ENCODE data around the gene FOXO3. TPM values are rescaled to one million over a fixed set of nuclear protein-coding genes. Genes with fewer than 3 reads are reported as not detected.
A peak's percentile ranks its signal among the peaks of the same experiment; 100 is the strongest.

The FOXO3 gene
- total RNA-seq, 2 experiments from 2014 or later, result 7.5 to 9.0 TPM

- H3K36me3 Mint-ChIP-seq (ENCODE audit: low read depth), result peaks cover 4% of the 10 kb centered on the region
- no peak overlapping the region for H3K4me3 Mint-ChIP-seq
- ChIA-PET CTCF (interaction anchor here (1.1 kb wide), 1 partner anchor 45 kb away, joined by 3 read pairs; no protein-coding TSS in a partner anchor), POLR2A (no interaction called here)
- peaks cover 34% of the 10 kb centered on the region for H3K4me1 Mint-ChIP-seq (ENCODE audit: low read depth)
- intact Hi-C loops (cut with micrococcal nuclease), result no loop called here
- DNase-seq (no peak), ATAC-seq (no peak)
- H3K27me3 Mint-ChIP-seq, result no peaks in the 10 kb centered on the region
- no peak overlapping the region for H3K27ac Mint-ChIP-seq
- H3K9me3 Mint-ChIP-seq, result peaks cover 6% of the 10 kb centered on the region
- no peak for TF ChIP-seq CTCF (IDR thresholded peaks at IDR 0.05)
These were observed 55.8 kb downstream of the FOXO3 start for GRCh38 chr6:108616544-108616943.

GRCh38 chr6:108616973-108617372 is 56.3 kb downstream of the FOXO3 start:
- peaks cover 6% of the 10 kb centered on the region for H3K9me3 Mint-ChIP-seq
- CTCF ChIA-PET, result interaction anchor here (0.7 to 1.1 kb wide), 2 partner anchors 46 to 51 kb away, joined by 3 read pairs; no protein-coding TSS in a partner anchor
- H3K27ac Mint-ChIP-seq, result no peak overlapping the region
- H3K4me3 Mint-ChIP-seq, result no peak overlapping the region
- intact Hi-C loops (cut with micrococcal nuclease), result no loop called here
- H3K36me3 Mint-ChIP-seq (ENCODE audit: low read depth), result peaks cover 4% of the 10 kb centered on the region
- TF ChIP-seq CTCF (IDR thresholded peaks at IDR 0.05), result no peak
- no peaks in the 10 kb centered on the region for H3K27me3 Mint-ChIP-seq
- DNase-seq (no peak), ATAC-seq (no peak)
- H3K4me1 Mint-ChIP-seq (ENCODE audit: low read depth), result peaks cover 36% of the 10 kb centered on the region
- POLR2A ChIA-PET, result no interaction called here

DNA sequence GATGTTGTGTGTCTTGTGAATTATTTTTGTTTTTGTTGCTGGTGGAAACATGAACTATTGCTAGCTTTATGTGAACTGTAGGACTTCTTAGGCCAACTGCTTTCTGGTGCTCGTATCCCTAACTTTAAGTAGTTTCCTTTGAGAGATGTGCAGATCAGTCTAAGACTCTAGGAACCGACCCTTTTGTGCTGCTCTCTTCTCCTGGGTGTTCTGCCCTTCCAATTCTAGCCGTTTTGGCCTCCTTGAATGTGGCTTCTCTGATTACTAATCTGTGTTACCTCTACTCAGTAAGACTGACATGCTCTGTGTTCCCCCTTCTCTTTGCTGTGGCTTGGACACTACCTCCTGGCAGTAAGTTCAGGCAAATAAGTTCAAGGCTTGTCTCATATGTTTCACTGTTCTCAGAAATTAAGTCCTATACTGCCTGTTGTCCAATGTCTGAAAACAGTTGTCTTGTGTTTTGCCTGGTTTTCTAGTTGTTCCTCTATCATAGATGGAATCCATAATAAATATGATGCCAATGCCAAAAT is 58.0 kb downstream of the FOXO3 start:
- DNase-seq (no peak), ATAC-seq (no peak)
- Mint-ChIP-seq H3K4me1 (ENCODE audit: low read depth) (peaks cover 49% of the 10 kb centered on the region), H3K9me3 (no peaks in the 10 kb centered on the region), H3K27me3 (no peaks in the 10 kb centered on the region), H3K27ac (peak overlapping the region; percentile 6), H3K36me3 (ENCODE audit: low read depth) (no peaks in the 10 kb centered on the region), H3K4me3 (no peak overlapping the region)
- ChIA-PET CTCF (no interaction called here), POLR2A (no interaction called here)
- TF ChIP-seq CTCF (IDR thresholded peaks at IDR 0.05), result no peak
- intact Hi-C loops (cut with micrococcal nuclease), result no loop called here

- Mint-ChIP-seq H3K36me3 (ENCODE audit: low read depth) (no peaks in the 10 kb centered on the region), H3K27ac (no peak overlapping the region), H3K9me3 (no peaks in the 10 kb centered on the region), H3K27me3 (no peaks in the 10 kb centered on the region), H3K4me3 (no peak overlapping the region), H3K4me1 (ENCODE audit: low read depth) (peaks cover 43% of the 10 kb centered on the region)
- DNase-seq (no peak), ATAC-seq (no peak)
- CTCF ChIA-PET, result no interaction called here
- TF ChIP-seq CTCF (IDR thresholded peaks at IDR 0.05), result no peak
- POLR2A ChIA-PET, result no interaction called here
- intact Hi-C loops (cut with micrococcal nuclease), result no loop called here
These were observed 58.9 kb downstream of the FOXO3 start for GRCh38 chr6:108619431-108620197.

- no peaks in the 10 kb centered on the region for H3K9me3 Mint-ChIP-seq
- peak; percentile 91 for ATAC-seq
- intact Hi-C loops (cut with micrococcal nuclease), result no loop called here
- no peak overlapping the region for H3K4me3 Mint-ChIP-seq
- peaks cover 41% of the 10 kb centered on the region for H3K4me1 Mint-ChIP-seq (ENCODE audit: low read depth)
- ChIA-PET CTCF (interaction anchor here (1.1 kb wide), 1 partner anchor 23 kb away, joined by 3 read pairs; no protein-coding TSS in a partner anchor), POLR2A (no interaction called here)
- no peak overlapping the region for H3K27ac Mint-ChIP-seq
- TF ChIP-seq CTCF (IDR thresholded peaks at IDR 0.05), result no peak
- no peaks in the 10 kb centered on the region for H3K36me3 Mint-ChIP-seq (ENCODE audit: low read depth)
- no peaks in the 10 kb centered on the region for H3K27me3 Mint-ChIP-seq
- peak; percentile 51 for DNase-seq
These were observed 60.4 kb downstream of the FOXO3 start for GRCh38 chr6:108621117-108621516.

All from activated CD8-positive, alpha-beta T cell treated with anti-CD3 and anti-CD28 coated beads for 36 hours (primary cell).